Left lung (tissue), 10 donors: ENCODE data around the gene HAL. TPM values are rescaled to one million over a fixed set of nuclear protein-coding genes. Genes with fewer than 3 reads are reported as not detected.

ENCODE experiments used
- ATAC-seq: fragments of 200-7000 bp; cut with Tn5 transposase; one replicate; pipeline ENCODE4 v1.9.1; 2020; ENCODE audit warnings: moderate library complexity
- DNase-seq, 4 donors: peaks; one replicate each; pipeline ENCODE4 v3.0.0-alpha.2; 2013 to 2020
- H3K27ac ChIP-seq, 2 donors: fragments of 200-600 bp; sonication (generic) in 1 of 2; one replicate each; pipeline versions ENCODE4 v1.5.0 to v1.8.0; 2020 to 2021
- H3K27me3 ChIP-seq, 2 donors: fragments of 200-600 bp; sonication (generic) in 1 of 2; one replicate each; pipeline versions ENCODE4 v1.5.0 to v1.8.0; 2020 to 2021
- H3K36me3 ChIP-seq, 2 donors: fragments of 200-600 bp; sonication (generic) in 1 of 2; one replicate each; pipeline versions ENCODE4 v1.5.0 to v1.8.0; 2020 to 2021
- H3K4me1 ChIP-seq, 2 donors: fragments of 200-600 bp; one replicate each; pipeline ENCODE4 v1.8.0; 2021
- H3K4me3 ChIP-seq, 2 donors: fragments of 200-600 bp; sonication (generic) in 1 of 2; one replicate each; pipeline versions ENCODE4 v1.5.0 to v1.8.0; 2020 to 2021; ENCODE audit warnings: mild to moderate bottlenecking in 1 of 2
- H3K9me3 ChIP-seq, 2 donors: fragments of 200-600 bp; sonication (generic) in 1 of 2; one replicate each; pipeline versions ENCODE4 v1.5.0 to v1.8.0; 2020 to 2021
- intact Hi-C, 2 donors: fragments of 100-400 bp; cut with DNase I; formaldehyde crosslinking; loops; one replicate each; pipeline versions ENCODE4 v1.11.2 to v1.14.2; 2022
- polyA plus RNA-seq, 6 donors: library from polyadenylated mRNA; unstranded; fragments of 120-200 nt; gene quantifications; one replicate each; pipeline ENCODE4 v1.2.1, GENCODE V29; 2013; ENCODE audit not compliant: insufficient read length in 6 of 6
- total RNA-seq, 2 donors: library from RNA; stranded (reverse); fragmentation: NEBNext Ultra II Directional; extraction: Animal tissue kit (Norgen Biotek cat#: 25700); gene quantifications; one replicate each; pipeline ENCODE4 v1.2.1, GENCODE V29; 2021
- TF ChIP-seq, protein P1 (sequence below), 2 donors: fragments of 200-600 bp; sonication (generic) in 1 of 2; IDR thresholded peaks; one replicate each; pipeline versions ENCODE4 v1.5.0 to v1.8.0; 2021; ENCODE audit warnings: antibody characterized with exemption in 2 of 2
- donor health status: DM: no; HTN: yes; CAD: no.
- donor health status: DM: no; HTN: no; CAD: no.

The HAL gene
- total and polyA plus RNA-seq, 8 donors: 0.64 to 7.1 (median 1.1) TPM

DNA sequence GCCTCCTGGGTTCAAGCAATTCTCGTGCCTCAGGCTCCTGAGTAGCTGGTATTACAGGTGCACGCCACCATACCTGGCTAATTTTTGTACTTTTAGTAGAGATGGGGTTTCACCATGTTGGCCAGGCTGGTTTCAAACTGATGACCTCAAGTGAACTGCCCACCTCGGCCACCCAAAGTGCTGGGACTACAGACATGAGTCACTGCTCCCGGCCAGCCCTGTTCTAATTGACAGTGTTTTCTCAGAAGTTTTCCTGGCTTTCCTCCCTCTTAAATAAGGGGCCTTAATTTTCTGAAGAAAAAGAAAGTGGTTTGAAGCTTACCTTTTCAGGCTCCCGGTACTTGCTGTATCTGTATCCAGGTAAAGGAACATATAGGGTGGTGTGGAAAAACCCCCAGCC is 1.7 kb downstream of the HAL start:
- H3K36me3 ChIP-seq: peaks cover 0 to 30% of the 10 kb centered on the region in 2 donors
- no peaks in the 10 kb centered on the region for H3K9me3 ChIP-seq
- intact Hi-C loops: loop anchor here in 1 of 2 donors (10.0 kb wide), 1 partner anchor 80 kb away; no protein-coding TSS in a partner anchor
- H3K4me3 ChIP-seq: no peak overlapping the region
- no peaks in the 10 kb centered on the region for H3K27me3 ChIP-seq
- TF ChIP-seq, protein P1, sequence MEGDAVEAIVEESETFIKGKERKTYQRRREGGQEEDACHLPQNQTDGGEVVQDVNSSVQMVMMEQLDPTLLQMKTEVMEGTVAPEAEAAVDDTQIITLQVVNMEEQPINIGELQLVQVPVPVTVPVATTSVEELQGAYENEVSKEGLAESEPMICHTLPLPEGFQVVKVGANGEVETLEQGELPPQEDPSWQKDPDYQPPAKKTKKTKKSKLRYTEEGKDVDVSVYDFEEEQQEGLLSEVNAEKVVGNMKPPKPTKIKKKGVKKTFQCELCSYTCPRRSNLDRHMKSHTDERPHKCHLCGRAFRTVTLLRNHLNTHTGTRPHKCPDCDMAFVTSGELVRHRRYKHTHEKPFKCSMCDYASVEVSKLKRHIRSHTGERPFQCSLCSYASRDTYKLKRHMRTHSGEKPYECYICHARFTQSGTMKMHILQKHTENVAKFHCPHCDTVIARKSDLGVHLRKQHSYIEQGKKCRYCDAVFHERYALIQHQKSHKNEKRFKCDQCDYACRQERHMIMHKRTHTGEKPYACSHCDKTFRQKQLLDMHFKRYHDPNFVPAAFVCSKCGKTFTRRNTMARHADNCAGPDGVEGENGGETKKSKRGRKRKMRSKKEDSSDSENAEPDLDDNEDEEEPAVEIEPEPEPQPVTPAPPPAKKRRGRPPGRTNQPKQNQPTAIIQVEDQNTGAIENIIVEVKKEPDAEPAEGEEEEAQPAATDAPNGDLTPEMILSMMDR (IDR thresholded peaks at IDR 0.05): no peak
- ATAC-seq: no peak
- H3K4me1 ChIP-seq: peaks cover 0 to 43% of the 10 kb centered on the region in 2 donors
- DNase-seq: no peak
- no peak overlapping the region for H3K27ac ChIP-seq

- DNase-seq: no peak
- intact Hi-C loops: loop anchor here in 1 of 2 donors (10.0 kb wide), 1 partner anchor 79 kb away; no protein-coding TSS in a partner anchor
- no peaks in the 10 kb centered on the region for H3K27me3 ChIP-seq
These were observed 2.2 kb downstream of the HAL start for GRCh38 chr12:95993907-95994306.

DNA sequence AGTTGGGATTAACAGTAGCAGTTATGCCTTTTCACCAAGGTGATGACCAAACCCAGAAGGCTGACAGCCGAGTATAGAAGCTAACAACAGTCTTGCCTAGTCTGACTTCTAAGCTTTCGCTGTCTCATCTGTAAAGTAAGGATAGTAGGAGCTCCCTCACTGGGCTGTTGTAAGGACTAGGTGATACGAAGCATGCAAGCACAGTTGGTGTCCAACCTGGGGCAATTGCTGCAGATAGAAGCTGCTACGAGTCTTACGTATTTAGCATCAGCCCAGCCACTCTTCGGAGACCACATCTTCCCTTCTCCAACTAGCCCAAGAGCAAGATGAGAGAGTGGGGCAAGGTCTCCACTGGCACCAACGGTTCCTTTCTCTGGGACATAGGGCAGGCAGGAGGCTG is 6.0 kb downstream of the HAL start:
- H3K36me3 ChIP-seq: peaks cover 0 to 40% of the 10 kb centered on the region in 2 donors
- intact Hi-C loops: loop anchor here in 1 of 2 donors (10.0 kb wide), 1 partner anchor 75 kb away; no protein-coding TSS in a partner anchor
- no peak overlapping the region for H3K4me3 ChIP-seq
- H3K9me3 ChIP-seq: no peaks in the 10 kb centered on the region
- DNase-seq (no peak), ATAC-seq (no peak)
- no peak overlapping the region for H3K27ac ChIP-seq
- TF ChIP-seq, protein P1 (IDR thresholded peaks at IDR 0.05): no peak
- H3K4me1 ChIP-seq: peaks cover 0 to 4% of the 10 kb centered on the region in 2 donors
- H3K27me3 ChIP-seq: no peaks in the 10 kb centered on the region

More at GRCh38 chr12:95993907-95994306, 2.2 kb downstream of the HAL start:
- ATAC-seq: no peak
- H3K9me3 ChIP-seq: no peaks in the 10 kb centered on the region
- H3K36me3 ChIP-seq: peaks cover 0 to 30% of the 10 kb centered on the region in 2 donors
- H3K4me1 ChIP-seq: peaks cover 0 to 39% of the 10 kb centered on the region in 2 donors
- H3K4me3 ChIP-seq: no peak overlapping the region
- no peak overlapping the region for H3K27ac ChIP-seq
- TF ChIP-seq, protein P1 (IDR thresholded peaks at IDR 0.05): no peak

DNA sequence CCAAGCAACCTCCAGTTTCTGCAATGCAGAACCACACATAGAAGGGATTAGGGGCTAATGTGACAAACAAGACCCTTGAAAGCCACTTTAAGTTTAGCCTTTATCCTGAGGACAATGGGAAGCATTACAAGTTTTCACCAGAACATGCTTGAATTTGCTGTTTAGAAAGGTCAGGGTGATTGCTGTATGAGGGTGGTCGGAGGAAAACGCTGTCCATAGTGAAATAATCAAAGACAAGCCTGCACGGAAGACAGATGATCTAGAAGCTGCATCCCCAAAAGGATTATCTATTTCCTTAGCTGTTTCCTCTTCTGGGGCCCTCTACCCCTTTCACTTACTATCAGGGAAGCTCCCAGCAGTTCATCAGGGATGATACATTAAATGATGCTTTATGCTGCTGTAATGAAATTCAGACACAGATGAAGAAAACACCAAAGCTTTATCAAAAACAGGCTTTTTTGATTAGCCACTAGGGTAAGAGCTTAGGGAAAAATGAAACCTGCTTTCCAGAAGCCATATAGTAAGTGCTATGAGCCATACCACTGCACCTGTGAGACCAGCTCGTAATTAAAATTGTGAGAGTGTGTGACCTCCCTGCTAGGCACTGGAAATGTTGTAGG is 6.5 kb downstream of the HAL start:
- Histone ChIP-seq H3K4me3 (no peak overlapping the region), H3K9me3 (no peaks in the 10 kb centered on the region), H3K27me3 (no peaks in the 10 kb centered on the region), H3K36me3 (peaks cover 0 to 40% of the 10 kb centered on the region in 2 donors), H3K27ac (no peak overlapping the region), H3K4me1 (no peaks in the 10 kb centered on the region)
- no peak for DNase-seq
- TF ChIP-seq, protein P1 (IDR thresholded peaks at IDR 0.05): no peak
- intact Hi-C loops: loop anchor here in 1 of 2 donors (10.0 kb wide), 1 partner anchor 75 kb away; no protein-coding TSS in a partner anchor
- ATAC-seq: no peak

GRCh38 chr12:95988506-95989275 is 7.5 kb downstream of the HAL start:
- H3K27ac ChIP-seq: no peak overlapping the region
- intact Hi-C loops: no loop called here
- ATAC-seq (no peak), DNase-seq (no peak)
- no peaks in the 10 kb centered on the region for H3K4me1 ChIP-seq
- no peak overlapping the region for H3K4me3 ChIP-seq
- H3K36me3 ChIP-seq: peaks cover 0 to 42% of the 10 kb centered on the region in 2 donors
- H3K27me3 ChIP-seq: no peaks in the 10 kb centered on the region
- no peaks in the 10 kb centered on the region for H3K9me3 ChIP-seq
- TF ChIP-seq, protein P1 (IDR thresholded peaks at IDR 0.05): no peak
